ENCODE results near the gene RPS27. TPM values are rescaled to one million over a fixed set of nuclear protein-coding genes. Genes with fewer than 3 reads are reported as not detected.
"Not testable (repeated sequence)": the region's sequence is repeated elsewhere in the genome, so short reads cannot be mapped to it uniquely, and the experiment has no call there.

RPS27 gene
- total RNA-seq, 2 donors from 2014 or later, result 1,661 to 1,802 TPM

DNA sequence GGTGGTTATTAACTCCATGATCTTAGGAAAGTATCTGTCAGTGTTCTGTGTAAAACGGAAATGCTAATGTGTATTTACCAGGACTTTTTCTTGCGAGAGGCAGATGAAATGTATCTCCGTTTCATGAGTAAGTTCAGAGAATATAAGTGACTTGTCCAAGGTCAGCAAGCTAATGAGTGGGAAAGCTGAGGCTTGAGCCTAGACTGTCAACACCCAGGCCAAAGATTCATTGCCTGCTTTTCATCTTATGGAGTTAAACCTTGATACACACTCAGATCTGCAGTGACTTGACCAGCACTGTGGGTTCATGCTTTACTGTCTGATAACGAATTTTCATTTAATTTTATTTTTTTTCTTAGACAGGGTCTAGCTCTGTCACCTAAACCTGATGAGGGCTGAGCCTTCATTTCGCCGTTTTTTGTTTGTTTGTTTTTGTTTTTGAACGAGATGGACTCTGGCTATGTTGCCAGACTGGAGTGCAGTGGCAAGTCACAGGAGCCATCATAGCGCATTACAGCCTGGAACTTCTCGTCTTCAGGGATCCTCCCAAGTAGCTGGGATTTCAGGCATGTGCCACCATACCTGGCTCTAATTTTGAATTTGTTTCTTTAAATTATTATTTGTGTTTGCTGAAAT is 12.2 kb upstream of the RPS27 start:
- DNase-seq (ENCODE audit: low spot score), result no peak
- intact Hi-C loops (cut with DNase I), result no loop called here

DNA sequence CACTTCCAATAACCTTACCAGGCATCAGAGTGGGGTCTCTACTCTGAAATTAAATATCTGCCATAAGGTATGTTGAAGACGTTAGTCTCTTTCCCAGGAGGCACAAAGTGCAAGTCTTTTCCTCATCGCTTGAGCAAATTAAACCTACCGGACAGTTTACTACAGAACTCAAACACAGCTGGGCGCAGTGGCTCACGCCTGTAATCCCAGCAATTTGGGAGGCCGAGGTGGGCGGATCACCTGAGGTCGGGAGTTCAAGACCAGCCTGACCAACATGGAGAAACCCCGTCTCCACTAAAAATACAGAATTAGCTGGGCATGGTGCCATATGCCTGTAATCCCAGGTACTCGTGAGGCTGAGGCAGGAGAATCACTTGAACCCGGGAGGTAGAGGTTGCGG is 11.5 kb upstream of the RPS27 start:
- DNase-seq (ENCODE audit: low spot score); intact Hi-C loops (cut with DNase I): not testable (repeated sequence)

GRCh38 chr1:153981735-153982134 is 8.8 kb upstream of the RPS27 start:
- peak; percentile 15 for DNase-seq (ENCODE audit: low spot score)
- intact Hi-C loops (cut with DNase I), result loop anchor here (5.0 to 10.0 kb wide), 3 partner anchors 187 to 299 kb away; no protein-coding TSS in a partner anchor

- intact Hi-C loops (cut with DNase I), result loop anchor here (5.0 to 10.0 kb wide), 3 partner anchors 190 to 302 kb away; no protein-coding TSS in a partner anchor
- DNase-seq (ENCODE audit: low spot score), result no peak
Measured at GRCh38 chr1:153984123-153984894, 6.3 kb upstream of the RPS27 start.

DNA sequence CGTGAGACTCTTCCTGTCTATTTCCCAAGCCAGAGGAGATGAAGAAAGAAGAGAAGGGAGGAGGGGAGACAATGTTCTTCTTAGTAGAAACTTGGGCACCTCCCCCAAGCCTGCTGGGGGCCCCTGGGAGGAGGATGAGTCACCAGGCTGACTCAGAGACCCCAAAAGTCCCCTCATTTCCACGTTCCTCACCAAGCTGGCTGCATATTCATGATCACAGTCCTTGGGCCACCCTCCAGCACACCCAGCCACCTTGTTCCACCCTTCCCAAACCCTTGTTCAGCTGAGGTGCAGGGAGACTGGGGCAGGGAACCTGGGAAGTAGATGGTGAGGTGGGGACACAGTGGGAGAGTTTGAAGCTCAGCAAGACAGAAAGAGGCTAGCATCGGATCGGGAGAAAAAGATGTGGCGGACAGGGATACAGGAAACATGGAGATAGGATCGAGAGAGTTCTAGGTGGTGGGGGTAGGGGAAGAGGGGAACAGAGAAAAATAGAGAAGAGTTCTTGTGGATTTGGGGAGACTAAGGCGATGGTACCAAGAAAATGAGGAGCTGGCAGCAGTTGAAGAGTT is 5.1 kb upstream of the RPS27 start:
- peak; percentile 90 for DNase-seq (ENCODE audit: low spot score)
- intact Hi-C loops (cut with DNase I), result loop anchor here (5.0 to 10.0 kb wide), 3 partner anchors 188 to 301 kb away; no protein-coding TSS in a partner anchor

DNA sequence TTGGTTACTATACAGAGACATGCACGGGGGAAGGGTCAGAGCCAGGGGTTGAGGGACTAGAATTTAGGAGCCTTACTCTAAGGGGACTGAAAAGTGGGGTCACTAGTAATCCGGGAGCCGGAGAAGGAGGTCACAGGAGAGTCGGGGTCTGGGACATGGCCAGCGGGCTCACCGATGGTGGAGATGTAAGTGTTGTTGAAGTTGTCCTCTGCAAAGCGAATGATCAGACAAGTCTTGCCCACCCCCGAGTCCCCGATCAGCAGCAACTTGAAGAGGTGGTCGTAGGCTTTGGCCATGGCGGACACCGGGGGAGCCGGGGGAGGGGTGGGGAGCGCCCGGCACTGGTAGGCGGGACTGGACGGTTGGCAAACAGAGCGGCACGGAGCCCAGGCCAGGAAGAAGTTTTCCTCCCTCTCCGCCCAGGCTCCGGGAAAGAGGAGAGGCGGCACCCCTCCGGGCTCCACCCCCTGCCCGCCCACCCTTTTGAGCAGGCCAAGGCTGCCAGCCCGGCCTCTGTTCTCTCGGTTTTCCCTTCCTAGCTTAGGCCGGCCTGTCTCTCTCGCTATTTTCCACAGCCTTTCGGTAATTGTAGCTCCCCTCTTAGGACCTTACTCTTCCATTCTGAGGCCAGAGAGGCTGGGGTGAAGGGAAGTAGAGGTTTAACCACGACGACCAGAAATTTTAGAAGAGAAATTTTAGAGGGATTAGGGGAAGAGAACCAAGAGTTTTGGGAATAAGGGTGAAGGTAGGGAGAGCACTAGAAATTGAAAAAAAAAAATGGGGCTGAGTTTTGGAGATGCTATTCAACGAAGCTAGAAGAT is 4.4 kb upstream of the RPS27 start, which contains the start of gene RAB13:
Gene RAB13 (minus strand): TSS at position 399 of the 821 bp plus-strand sequence. CDS start 103 bp downstream, at position 296.
- DNase-seq (ENCODE audit: low spot score), result peak; percentile 96
- intact Hi-C loops (cut with DNase I), result loop anchor here (5.0 to 10.0 kb wide), 3 partner anchors 189 to 301 kb away; no protein-coding TSS in a partner anchor

GRCh38 chr1:153987621-153988020 is 2.9 kb upstream of the RPS27 start:
- no peak for DNase-seq (ENCODE audit: low spot score)
- intact Hi-C loops (cut with DNase I), result loop anchor here (5.0 to 10.0 kb wide), 3 partner anchors 190 to 303 kb away; no protein-coding TSS in a partner anchor

- DNase-seq (ENCODE audit: low spot score), result no peak
- intact Hi-C loops (cut with DNase I), result loop anchor here in 1 of 2 donors (10.0 kb wide), 1 partner anchor 184 kb away; no protein-coding TSS in a partner anchor
Measured at GRCh38 chr1:153991151-153991630, 629 bp downstream of the RPS27 start.

- intact Hi-C loops (cut with DNase I), result loop anchor here in 1 of 2 donors (10.0 kb wide), 1 partner anchor 183 kb away; no protein-coding TSS in a partner anchor
- DNase-seq (ENCODE audit: low spot score), result no peak
Measured at GRCh38 chr1:153991806-153992205, 1.2 kb downstream of the RPS27 start.

DNA sequence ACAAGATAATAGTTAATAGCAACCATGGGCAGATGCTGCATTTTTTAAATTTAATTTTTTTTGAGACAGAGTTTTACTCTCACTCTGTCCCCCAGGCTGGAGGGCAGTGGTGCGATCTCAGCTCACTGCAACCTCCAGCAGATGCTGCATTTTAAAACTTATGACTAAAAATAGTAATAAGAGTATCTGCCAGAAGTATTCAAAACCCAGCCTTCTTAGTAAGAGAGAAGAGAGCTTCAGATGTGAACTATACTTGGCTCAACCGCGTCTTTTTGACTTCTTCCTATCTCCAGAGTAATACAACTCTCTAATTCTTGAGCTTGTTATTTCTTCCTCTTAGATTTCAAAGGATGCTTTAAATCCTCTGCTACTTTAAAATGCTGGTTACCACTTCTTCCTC is 4.6 kb downstream of the RPS27 start:
- DNase-seq (ENCODE audit: low spot score), result no peak
- intact Hi-C loops (cut with DNase I), result loop anchor here in 1 of 2 donors (10.0 kb wide), 1 partner anchor 180 kb away; no protein-coding TSS in a partner anchor

DNA sequence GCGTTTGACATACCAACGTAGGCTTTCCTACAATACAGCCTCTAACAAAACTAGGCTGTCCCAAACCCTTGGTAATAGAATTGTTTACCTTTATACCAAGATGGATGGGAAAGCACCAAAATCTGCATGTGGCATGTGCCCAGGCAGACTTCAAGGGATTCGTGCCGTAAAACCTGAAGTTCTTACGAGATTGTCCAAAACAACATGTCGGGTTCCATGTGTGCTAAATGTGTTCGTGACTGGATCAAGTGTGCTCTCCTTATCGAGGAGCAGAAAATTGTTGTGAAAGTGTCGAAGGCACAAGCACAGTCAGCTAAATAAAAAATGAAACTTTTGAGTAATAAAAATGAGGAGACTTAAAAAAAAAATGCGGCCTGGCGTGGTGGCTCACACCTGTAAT is 5.1 kb downstream of the RPS27 start:
- no peak for DNase-seq (ENCODE audit: low spot score)
- intact Hi-C loops (cut with DNase I), result loop anchor here in 1 of 2 donors (10.0 kb wide), 1 partner anchor 179 kb away; no protein-coding TSS in a partner anchor

- intact Hi-C loops (cut with DNase I), result loop anchor here in 1 of 2 donors (10.0 kb wide), 1 partner anchor 178 kb away; no protein-coding TSS in a partner anchor
- DNase-seq (ENCODE audit: low spot score), result not testable (repeated sequence)
Measured at GRCh38 chr1:153996882-153997281, 6.3 kb downstream of the RPS27 start.

GRCh38 chr1:154000420-154000819 is 9.9 kb downstream of the RPS27 start:
- intact Hi-C loops (cut with DNase I), result no loop called here
- no peak for DNase-seq (ENCODE audit: low spot score)

- DNase-seq (ENCODE audit: low spot score), result no peak
- intact Hi-C loops (cut with DNase I), result no loop called here
Measured at GRCh38 chr1:154006136-154006535, 15.6 kb downstream of the RPS27 start.

GRCh38 chr1:154012129-154012528 is 21.6 kb downstream of the RPS27 start:
- intact Hi-C loops (cut with DNase I), result no loop called here
- DNase-seq (ENCODE audit: low spot score), result no peak

DNA sequence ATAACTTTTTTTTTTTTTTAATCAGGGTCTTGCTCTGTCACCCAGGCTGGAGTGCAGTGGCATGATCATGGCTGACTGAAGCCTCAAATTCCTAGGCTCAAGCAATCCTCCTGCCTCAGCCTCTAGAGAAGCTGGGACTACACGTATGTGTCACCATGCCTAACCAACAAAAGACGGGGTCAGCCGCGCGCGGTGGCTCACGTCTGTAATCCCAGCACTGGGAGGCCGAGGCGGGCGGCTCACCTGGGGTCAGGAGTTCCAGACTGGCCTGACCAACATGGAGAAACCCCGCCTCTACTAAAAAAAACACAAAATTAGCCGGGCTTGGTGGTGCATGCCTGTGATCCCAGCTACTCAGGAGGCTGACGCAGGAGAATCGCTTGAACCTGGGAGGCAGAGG is 22.0 kb downstream of the RPS27 start:
- DNase-seq (ENCODE audit: low spot score); intact Hi-C loops (cut with DNase I): not testable (repeated sequence)

- no peak for DNase-seq (ENCODE audit: low spot score)
- intact Hi-C loops (cut with DNase I), result no loop called here
Measured at GRCh38 chr1:154014154-154014907, 23.8 kb downstream of the RPS27 start.

GRCh38 chr1:154019269-154019668 is 28.7 kb downstream of the RPS27 start:
- intact Hi-C loops (cut with DNase I), result no loop called here
- DNase-seq (ENCODE audit: low spot score), result no peak
